GM10248 (cell line): ENCODE measurements around the gene KEAP1.
"Not testable (repeated sequence)": the region's sequence is repeated elsewhere in the genome, so short reads cannot be mapped to it uniquely, and the experiment has no call there.

Experiments used
- CTCF ChIA-PET: fragments of 300-600 bp; sonication (Branson Sonifier 250); formaldehyde crosslinking; extraction: SDS; loops from one replicate; lab custom pipeline; 2021; ENCODE audit warnings: antibody characterized with exemption; lab: Yijun Ruan, JAX
- POLR2A ChIA-PET: fragments of 350-650 bp; sonication (Branson Sonifier 250); formaldehyde crosslinking; extraction: SDS; loops from one replicate; lab custom pipeline; 2020; ENCODE audit warnings: antibody characterized with exemption; lab: Yijun Ruan, JAX
- DNase-seq: peaks from one replicate; pipeline ENCODE4 v3.0.0; 2012; ENCODE audit errors: extremely low spot score
- CTCF ChIP-seq: IDR thresholded peaks from 2 replicates; pipeline ENCODE4 v1.5.1; 2012; ENCODE audit warnings: mild to moderate bottlenecking, low read depth; ENCODE audit errors: extremely low read depth, missing control alignments, control extremely low read depth

Gene KEAP1

DNA sequence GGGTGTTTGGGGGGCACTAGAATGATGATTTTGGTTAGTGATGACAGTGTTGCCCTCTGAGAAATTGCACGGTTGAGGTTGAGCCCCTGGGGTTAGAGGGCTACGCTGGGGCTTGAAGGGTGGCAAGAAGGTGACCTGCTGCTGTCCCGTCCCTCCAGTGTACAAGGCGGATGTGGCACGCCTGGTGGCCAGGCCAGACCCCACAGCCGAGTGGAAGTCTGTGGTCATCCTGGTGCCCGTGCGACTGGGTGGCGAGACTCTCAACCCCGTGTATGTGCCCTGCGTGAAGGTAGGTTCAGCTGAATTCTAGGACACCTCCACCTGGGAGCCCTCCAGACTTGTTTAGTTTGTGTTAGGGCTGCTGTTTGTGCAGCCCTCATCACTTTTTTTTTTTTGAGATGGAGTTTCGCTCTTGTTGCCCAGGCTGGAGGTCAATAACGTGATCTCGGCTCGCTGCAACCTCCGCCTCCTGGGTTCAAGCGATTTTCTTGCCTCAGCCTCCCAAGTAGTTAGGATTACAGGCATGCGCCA, 45.7 kb upstream of the KEAP1 start:
- POLR2A ChIA-PET = no interaction called here
- DNase-seq = no peak
- no peak for TF ChIP-seq CTCF
- CTCF ChIA-PET = interaction anchor here (1.1 kb wide), 1 partner anchor 24 kb away, joined by 3 read pairs; no protein-coding TSS in a partner anchor

DNA sequence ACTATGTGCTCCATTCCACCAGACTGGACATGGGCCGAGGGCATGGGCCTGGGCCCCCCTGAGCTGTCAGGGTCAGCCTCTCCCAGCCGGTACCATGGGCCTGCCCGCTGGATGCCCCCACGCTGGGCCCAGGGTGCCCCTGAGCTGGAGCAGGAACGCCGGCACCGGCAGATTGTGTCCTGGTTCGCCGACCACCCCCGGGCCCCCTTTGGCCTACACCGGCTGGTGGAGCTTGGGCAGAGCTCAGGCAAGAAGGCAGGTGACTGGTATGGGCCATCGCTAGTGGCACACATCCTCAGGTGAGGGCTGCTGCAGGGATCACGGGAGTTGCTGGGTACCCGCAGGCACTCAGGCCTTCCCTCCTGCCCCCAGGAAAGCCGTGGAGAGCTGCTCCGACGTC, 43.7 kb upstream of the KEAP1 start:
- TF ChIP-seq CTCF = no peak
- ChIA-PET POLR2A (no interaction called here), CTCF (interaction anchor here (0.8 to 1.7 kb wide), 3 partner anchors 15 to 34 kb away, joined by 3 to 7 read pairs (median 4); partner anchors contain the start of gene CDKN2D)
- DNase-seq = no peak

GRCh38 chr19:10544753-10545251, 41.6 kb upstream of the KEAP1 start:
- TF ChIP-seq CTCF = no peak
- ChIA-PET POLR2A (no interaction called here), CTCF (interaction anchor here (0.7 kb wide), 1 partner anchor 9 kb away, joined by 3 read pairs; no protein-coding TSS in a partner anchor)
- DNase-seq = no peak

- CTCF ChIA-PET = interaction anchor here (0.7 kb wide), 1 partner anchor 10 kb away, joined by 3 read pairs; no protein-coding TSS in a partner anchor
- POLR2A ChIA-PET = no interaction called here
- no peak for TF ChIP-seq CTCF
- peak; percentile 43 for DNase-seq
Observed at GRCh38 chr19:10544242-10544752, 41.1 kb upstream of the KEAP1 start.

DNA sequence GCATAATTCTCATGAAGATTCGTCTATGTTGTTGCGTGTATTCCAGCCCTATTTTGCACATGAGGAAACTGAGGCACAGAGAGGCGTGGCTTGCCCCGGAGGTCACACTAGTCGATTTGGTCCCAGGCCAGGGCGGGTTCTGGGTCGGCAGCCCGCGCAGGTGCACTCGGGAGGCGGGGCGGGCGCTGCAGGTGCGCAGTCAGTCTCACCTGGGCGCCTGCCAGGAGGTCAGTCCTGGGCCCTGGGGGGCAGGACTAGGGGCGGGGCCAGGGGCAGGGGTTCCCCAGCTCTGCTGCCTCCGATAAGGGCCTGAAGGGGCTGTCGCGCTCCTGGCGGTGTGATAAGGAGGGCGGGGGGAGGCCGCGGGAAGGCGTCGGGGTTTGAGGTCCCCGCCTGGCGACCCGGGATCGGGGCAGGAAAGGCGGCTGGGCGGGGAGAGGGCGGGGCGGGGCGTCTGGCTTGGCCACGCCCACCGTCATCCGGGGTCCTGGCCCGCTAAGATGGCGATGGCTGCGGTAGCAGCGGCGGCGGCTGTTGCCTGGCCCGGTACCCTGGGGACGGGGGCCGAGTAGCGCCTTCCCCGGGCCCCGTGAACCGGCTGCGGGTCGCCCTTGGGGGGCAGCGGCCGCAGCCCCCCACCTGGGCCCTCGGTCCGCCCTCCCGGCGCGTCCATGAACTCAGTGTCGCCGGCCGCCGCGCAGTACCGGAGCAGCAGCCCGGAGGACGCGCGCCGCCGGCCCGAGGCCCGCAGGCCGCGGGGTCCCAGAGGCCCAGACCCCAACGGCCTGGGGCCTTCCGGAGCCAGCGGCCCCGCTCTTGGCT, 40.5 kb upstream of the KEAP1 start, which contains the start of gene ATG4D:
Gene ATG4D, plus strand, starts transcription at position 485 of the 822 bp plus-strand sequence. Its CDS starts 187 bp downstream, at position 672.
- no peak for TF ChIP-seq CTCF
- POLR2A ChIA-PET = no interaction called here
- peak; percentile 97 for DNase-seq
- CTCF ChIA-PET = interaction anchor here (1.0 to 3.4 kb wide), 10 partner anchors 9 to 156 kb away, joined by 3 to 32 read pairs (median 8); partner anchors contain the start of gene S1PR5

DNA sequence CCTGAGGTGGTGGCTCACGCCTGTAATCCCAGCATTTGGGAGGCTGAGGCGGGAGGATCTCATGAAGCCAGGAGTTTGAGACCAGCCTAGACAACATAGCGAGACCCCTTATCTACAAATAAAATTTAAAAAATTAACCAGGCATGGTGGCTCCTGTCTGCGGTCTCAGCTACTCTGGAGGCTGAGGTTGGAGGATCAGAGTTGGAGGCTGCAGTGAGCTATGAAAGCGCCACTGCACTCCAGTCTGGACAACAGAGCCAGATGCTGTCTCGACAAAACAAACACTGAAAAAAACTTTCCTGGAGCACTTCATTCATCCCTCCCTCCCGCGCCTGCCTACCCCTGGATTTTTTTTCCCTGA, 39.9 kb upstream of the KEAP1 start:
- TF ChIP-seq CTCF = no peak
- ChIA-PET CTCF (interaction anchor here (1.0 to 3.4 kb wide), 11 partner anchors 8 to 157 kb away, joined by 3 to 32 read pairs (median 7); partner anchors contain the start of gene S1PR5), POLR2A (no interaction called here)
- no peak for DNase-seq

DNA sequence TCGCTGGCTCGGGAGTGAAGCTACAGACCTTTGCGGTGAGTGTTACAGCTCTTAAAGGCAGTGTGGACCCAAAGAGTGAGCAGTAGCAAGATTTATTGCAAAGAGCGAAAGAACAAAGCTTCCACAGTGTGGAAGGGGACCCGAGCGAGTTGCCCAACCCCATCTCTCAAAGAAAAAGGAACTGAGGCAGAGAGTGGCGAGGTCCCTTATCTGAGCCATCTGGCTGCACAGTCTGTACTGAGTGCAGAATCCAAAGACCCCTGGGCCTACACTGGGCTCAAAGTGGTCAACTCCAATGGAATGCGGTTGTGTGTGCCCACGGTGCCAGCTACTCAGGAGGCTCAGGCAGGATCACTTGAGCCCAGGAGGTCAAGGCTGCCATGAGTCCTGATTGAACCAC, 35.9 kb upstream of the KEAP1 start:
- DNase-seq, POLR2A ChIA-PET: not testable (repeated sequence)
- CTCF ChIA-PET = interaction anchor here (1.0 to 1.3 kb wide), 2 partner anchors 14 to 31 kb away, joined by 3 read pairs; no protein-coding TSS in a partner anchor
